GM23338 (cell line): ENCODE measurements around the gene ZNF516. TPM values are rescaled to one million over a fixed set of nuclear protein-coding genes. Genes with fewer than 3 reads are reported as not detected.

Source experiments
- ATAC-seq: fragments of 200-7000 bp; cut with Tn5 transposase; 3 replicates; pipeline ENCODE4 v1.9.1; 2020
- DNase-seq: peaks from one replicate; pipeline ENCODE4 v3.0.0-alpha.2; 2015; ENCODE audit warnings: low spot score
- H2AFZ ChIP-seq: fragments of 200-600 bp; sonication (generic); 2 replicates; pipeline ENCODE4 v1.8.0; 2016; ENCODE audit warnings: antibody characterized with exemption, mild to moderate bottlenecking, moderate library complexity
- H3F3A ChIP-seq: fragments of 200-600 bp; sonication (generic); replicated peaks from 2 replicates; pipeline ENCODE4 v1.8.0; 2017; ENCODE audit warnings: antibody characterized with exemption, mixed run types, low read depth
- H3K27ac ChIP-seq: fragments of 200-600 bp; sonication (generic); 2 replicates; pipeline ENCODE4 v1.6.1; 2016; ENCODE audit warnings: low read depth
- H3K27me3 ChIP-seq: fragments of 200-600 bp; sonication (generic); 2 replicates; pipeline ENCODE4 v1.8.0; 2016; ENCODE audit warnings: mild to moderate bottlenecking, mixed run types, moderate library complexity; ENCODE audit not compliant: insufficient read depth
- H3K36me3 ChIP-seq: fragments of 200-600 bp; sonication (generic); 2 replicates; pipeline ENCODE4 v1.8.0; 2016; ENCODE audit warnings: mild to moderate bottlenecking; ENCODE audit not compliant: insufficient read depth
- H3K4me1 ChIP-seq: fragments of 200-600 bp; sonication (generic); 2 replicates; pipeline ENCODE4 v1.8.0; 2016; ENCODE audit warnings: mild to moderate bottlenecking, moderate library complexity; ENCODE audit not compliant: insufficient read depth
- H3K4me2 ChIP-seq: fragments of 200-600 bp; sonication (generic); 2 replicates; pipeline ENCODE4 v1.7.1; 2017; ENCODE audit warnings: mixed run types
- H3K4me3 ChIP-seq: fragments of 200-600 bp; sonication (generic); 2 replicates; pipeline ENCODE4 v1.6.1; 2016; ENCODE audit warnings: mixed run types
- H3K79me2 ChIP-seq: fragments of 200-600 bp; sonication (generic); replicated peaks from 2 replicates; pipeline ENCODE4 v1.8.0; 2017; ENCODE audit warnings: mild to moderate bottlenecking; ENCODE audit not compliant: insufficient read depth
- H3K9me2 ChIP-seq: fragments of 200-600 bp; sonication (generic); 2 replicates; pipeline ENCODE4 v1.8.0; 2017; ENCODE audit not compliant: insufficient read depth
- H4K20me1 ChIP-seq: fragments of 200-600 bp; sonication (generic); replicated peaks from 2 replicates; pipeline ENCODE4 v1.8.0; 2017; ENCODE audit warnings: mild to moderate bottlenecking; ENCODE audit not compliant: insufficient read depth
- H3K27ac Mint-ChIP-seq: 2 replicates; pipeline ENCODE4 v1.8.0; 2020; ENCODE audit warnings: inconsistent platforms, mild to moderate bottlenecking, moderate library complexity, mixed read lengths
- H3K27me3 Mint-ChIP-seq: 3 replicates; pipeline ENCODE4 v1.8.0; 2022; ENCODE audit warnings: low read depth, mild to moderate bottlenecking, moderate library complexity, mixed read lengths, inconsistent platforms; ENCODE audit not compliant: insufficient read depth, poor library complexity
- H3K36me3 Mint-ChIP-seq: 3 replicates; pipeline ENCODE4 v1.8.0; 2021; ENCODE audit warnings: low read depth, mild to moderate bottlenecking, inconsistent platforms, moderate library complexity, mixed read lengths
- H3K4me1 Mint-ChIP-seq: 3 replicates; pipeline ENCODE4 v1.8.0; 2020; ENCODE audit warnings: mild to moderate bottlenecking, inconsistent platforms, mixed read lengths
- H3K4me3 Mint-ChIP-seq: 3 replicates; pipeline ENCODE4 v1.8.0; 2021; ENCODE audit warnings: moderate library complexity, mild to moderate bottlenecking, inconsistent platforms, mixed read lengths
- H3K9me3 Mint-ChIP-seq: 3 replicates; pipeline ENCODE4 v1.8.0; 2020; ENCODE audit warnings: moderate library complexity, mild to moderate bottlenecking, inconsistent platforms, mixed read lengths
- CREB1 ChIP-seq: fragments of 250-450 bp; sonication (Bioruptor Pico); IDR thresholded peaks from 2 replicates; pipeline ENCODE4 v1.5.0; 2020; ENCODE audit warnings: low read depth, mild to moderate bottlenecking, moderate library complexity
- CTCF ChIP-seq, 2 experiments: fragments of 200-600 bp in 1 of 2; sonication (generic) in 1 of 2; conservative IDR thresholded peaks; 2 replicates each; pipeline versions ENCODE4 v1.5.1 to v1.6.1; 2016 to 2017; ENCODE audit warnings: antibody characterized with exemption in 2 of 2, low read depth in 2 of 2, mild to moderate bottlenecking in 2 of 2, moderate library complexity in 1 of 2
- EZH2 ChIP-seq: fragments of 200-600 bp; sonication (generic); IDR thresholded peaks from one replicate; pipeline ENCODE4 v1.8.0; 2017; ENCODE audit warnings: antibody characterized with exemption, mild to moderate bottlenecking, low read depth; ENCODE audit not compliant: unreplicated experiment
- EZH2phosphoT487 ChIP-seq: fragments of 200-600 bp; sonication (generic); IDR thresholded peaks from one replicate; pipeline ENCODE4 v1.8.1; 2018; ENCODE audit warnings: antibody characterized with exemption; ENCODE audit not compliant: unreplicated experiment
- JUNB ChIP-seq: IDR thresholded peaks from one replicate; pipeline ENCODE4 v1.6.1; 2016; ENCODE audit warnings: antibody characterized with exemption; ENCODE audit not compliant: unreplicated experiment
- REST ChIP-seq: IDR thresholded peaks from one replicate; pipeline ENCODE4 v1.6.1; 2018; ENCODE audit warnings: antibody characterized with exemption; ENCODE audit not compliant: unreplicated experiment
- ZNF114 ChIP-seq: fragments of 250-450 bp; sonication (Bioruptor Pico); IDR thresholded peaks from 2 replicates; pipeline ENCODE4 v1.5.0; 2020; ENCODE audit warnings: mild to moderate bottlenecking, moderate library complexity
- ZNF331 ChIP-seq: fragments of 250-450 bp; sonication (Bioruptor Pico); IDR thresholded peaks from 2 replicates; pipeline ENCODE4 v1.5.0; 2020; ENCODE audit warnings: low read depth, mild to moderate bottlenecking, moderate library complexity
- polyA plus RNA-seq: library from polyadenylated mRNA; unstranded; fragments of >200 nt; fragmentation: Nextera tagmentation; extraction: Ambion mirVana; gene quantifications from 2 replicates; pipeline ENCODE4 v1.2.1, GENCODE V29; 2016
- total RNA-seq: library from RNA; depleted of rRNA; stranded (reverse); fragments of >200 nt; shearing (Covaris generic); gene quantifications from 2 replicates; pipeline ENCODE4 v1.2.3, GENCODE V29; 2014
- TF ChIP-seq, protein P1 (sequence below): IDR thresholded peaks from 2 replicates; pipeline ENCODE4 v1.6.1; 2016; ENCODE audit warnings: antibody characterized with exemption
- TF ChIP-seq, protein P2 (sequence below): fragments of 250-450 bp; sonication (Bioruptor Pico); IDR thresholded peaks from 2 replicates; pipeline ENCODE4 v1.5.0; 2020; ENCODE audit warnings: mild to moderate bottlenecking, moderate library complexity

Gene ZNF516
- total and polyA plus RNA-seq, 2 experiments from 2014 or later: 11.9 to 24.2 TPM

GRCh38 chr18:76538846-76539245, 43.8 kb upstream of the ZNF516 start (continued):
- TF ChIP-seq, protein P1, sequence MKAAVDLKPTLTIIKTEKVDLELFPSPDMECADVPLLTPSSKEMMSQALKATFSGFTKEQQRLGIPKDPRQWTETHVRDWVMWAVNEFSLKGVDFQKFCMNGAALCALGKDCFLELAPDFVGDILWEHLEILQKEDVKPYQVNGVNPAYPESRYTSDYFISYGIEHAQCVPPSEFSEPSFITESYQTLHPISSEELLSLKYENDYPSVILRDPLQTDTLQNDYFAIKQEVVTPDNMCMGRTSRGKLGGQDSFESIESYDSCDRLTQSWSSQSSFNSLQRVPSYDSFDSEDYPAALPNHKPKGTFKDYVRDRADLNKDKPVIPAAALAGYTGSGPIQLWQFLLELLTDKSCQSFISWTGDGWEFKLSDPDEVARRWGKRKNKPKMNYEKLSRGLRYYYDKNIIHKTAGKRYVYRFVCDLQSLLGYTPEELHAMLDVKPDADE: no peak
- TF ChIP-seq ZNF331 (CRISPR knock-in tag) (no peak), EZH2phosphoT487 (no peak), CREB1 (CRISPR knock-in tag) (no peak)

- no peak overlapping the region for H3K4me2 ChIP-seq
- Mint-ChIP-seq H3K9me3 (no peaks in the 10 kb centered on the region; the same call in 1 of the 3 replicates), H3K27ac (no peak overlapping the region), H3K4me1 (peaks cover 8% of the 10 kb centered on the region; the same call in 2 of the 3 replicates), H3K4me3 (no peak overlapping the region), H3K27me3 (peaks cover 2% of the 10 kb centered on the region), H3K36me3 (no peaks in the 10 kb centered on the region)
- H3K27ac ChIP-seq: no peak overlapping the region
- TF ChIP-seq CTCF (conservative IDR thresholded peaks at IDR 0.05; ENCODE audit: low read depth in 2 of 2) (no peak), REST (no peak), EZH2 (no peak), ZNF331 (CRISPR knock-in tag) (no peak), EZH2phosphoT487 (no peak), JUNB (no peak), CREB1 (CRISPR knock-in tag) (no peak), ZNF114 (CRISPR knock-in tag) (no peak)
- TF ChIP-seq, protein P1: no peak
- TF ChIP-seq, protein P2, sequence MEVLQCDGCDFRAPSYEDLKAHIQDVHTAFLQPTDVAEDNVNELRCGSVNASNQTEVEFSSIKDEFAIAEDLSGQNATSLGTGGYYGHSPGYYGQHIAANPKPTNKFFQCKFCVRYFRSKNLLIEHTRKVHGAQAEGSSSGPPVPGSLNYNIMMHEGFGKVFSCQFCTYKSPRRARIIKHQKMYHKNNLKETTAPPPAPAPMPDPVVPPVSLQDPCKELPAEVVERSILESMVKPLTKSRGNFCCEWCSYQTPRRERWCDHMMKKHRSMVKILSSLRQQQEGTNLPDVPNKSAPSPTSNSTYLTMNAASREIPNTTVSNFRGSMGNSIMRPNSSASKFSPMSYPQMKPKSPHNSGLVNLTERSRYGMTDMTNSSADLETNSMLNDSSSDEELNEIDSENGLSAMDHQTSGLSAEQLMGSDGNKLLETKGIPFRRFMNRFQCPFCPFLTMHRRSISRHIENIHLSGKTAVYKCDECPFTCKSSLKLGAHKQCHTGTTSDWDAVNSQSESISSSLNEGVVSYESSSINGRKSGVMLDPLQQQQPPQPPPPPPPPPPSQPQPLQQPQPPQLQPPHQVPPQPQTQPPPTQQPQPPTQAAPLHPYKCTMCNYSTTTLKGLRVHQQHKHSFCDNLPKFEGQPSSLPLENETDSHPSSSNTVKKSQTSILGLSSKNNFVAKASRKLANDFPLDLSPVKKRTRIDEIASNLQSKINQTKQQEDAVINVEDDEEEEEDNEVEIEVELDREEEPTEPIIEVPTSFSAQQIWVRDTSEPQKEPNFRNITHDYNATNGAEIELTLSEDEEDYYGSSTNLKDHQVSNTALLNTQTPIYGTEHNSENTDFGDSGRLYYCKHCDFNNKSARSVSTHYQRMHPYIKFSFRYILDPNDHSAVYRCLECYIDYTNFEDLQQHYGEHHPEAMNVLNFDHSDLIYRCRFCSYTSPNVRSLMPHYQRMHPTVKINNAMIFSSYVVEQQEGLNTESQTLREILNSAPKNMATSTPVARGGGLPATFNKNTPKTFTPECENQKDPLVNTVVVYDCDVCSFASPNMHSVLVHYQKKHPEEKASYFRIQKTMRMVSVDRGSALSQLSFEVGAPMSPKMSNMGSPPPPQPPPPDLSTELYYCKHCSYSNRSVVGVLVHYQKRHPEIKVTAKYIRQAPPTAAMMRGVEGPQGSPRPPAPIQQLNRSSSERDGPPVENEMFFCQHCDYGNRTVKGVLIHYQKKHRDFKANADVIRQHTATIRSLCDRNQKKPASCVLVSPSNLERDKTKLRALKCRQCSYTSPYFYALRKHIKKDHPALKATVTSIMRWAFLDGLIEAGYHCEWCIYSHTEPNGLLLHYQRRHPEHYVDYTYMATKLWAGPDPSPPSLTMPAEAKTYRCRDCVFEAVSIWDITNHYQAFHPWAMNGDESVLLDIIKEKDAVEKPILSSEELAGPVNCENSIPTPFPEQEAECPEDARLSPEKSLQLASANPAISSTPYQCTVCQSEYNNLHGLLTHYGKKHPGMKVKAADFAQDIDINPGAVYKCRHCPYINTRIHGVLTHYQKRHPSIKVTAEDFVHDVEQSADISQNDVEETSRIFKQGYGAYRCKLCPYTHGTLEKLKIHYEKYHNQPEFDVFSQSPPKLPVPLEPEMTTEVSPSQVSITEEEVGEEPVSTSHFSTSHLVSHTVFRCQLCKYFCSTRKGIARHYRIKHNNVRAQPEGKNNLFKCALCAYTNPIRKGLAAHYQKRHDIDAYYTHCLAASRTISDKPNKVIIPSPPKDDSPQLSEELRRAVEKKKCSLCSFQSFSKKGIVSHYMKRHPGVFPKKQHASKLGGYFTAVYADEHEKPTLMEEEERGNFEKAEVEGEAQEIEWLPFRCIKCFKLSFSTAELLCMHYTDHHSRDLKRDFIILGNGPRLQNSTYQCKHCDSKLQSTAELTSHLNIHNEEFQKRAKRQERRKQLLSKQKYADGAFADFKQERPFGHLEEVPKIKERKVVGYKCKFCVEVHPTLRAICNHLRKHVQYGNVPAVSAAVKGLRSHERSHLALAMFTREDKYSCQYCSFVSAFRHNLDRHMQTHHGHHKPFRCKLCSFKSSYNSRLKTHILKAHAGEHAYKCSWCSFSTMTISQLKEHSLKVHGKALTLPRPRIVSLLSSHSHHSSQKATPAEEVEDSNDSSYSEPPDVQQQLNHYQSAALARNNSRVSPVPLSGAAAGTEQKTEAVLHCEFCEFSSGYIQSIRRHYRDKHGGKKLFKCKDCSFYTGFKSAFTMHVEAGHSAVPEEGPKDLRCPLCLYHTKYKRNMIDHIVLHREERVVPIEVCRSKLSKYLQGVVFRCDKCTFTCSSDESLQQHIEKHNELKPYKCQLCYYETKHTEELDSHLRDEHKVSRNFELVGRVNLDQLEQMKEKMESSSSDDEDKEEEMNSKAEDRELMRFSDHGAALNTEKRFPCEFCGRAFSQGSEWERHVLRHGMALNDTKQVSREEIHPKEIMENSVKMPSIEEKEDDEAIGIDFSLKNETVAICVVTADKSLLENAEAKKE (CRISPR knock-in tag): no peak
- no peak for ATAC-seq
- no peaks in the 10 kb centered on the region for H4K20me1 ChIP-seq
- H3K4me1 ChIP-seq: no peaks in the 10 kb centered on the region
- no peaks in the 10 kb centered on the region for H3K79me2 ChIP-seq
- H2AFZ ChIP-seq: no peak overlapping the region
- no peaks in the 10 kb centered on the region for H3K27me3 ChIP-seq
- H3F3A ChIP-seq: no peaks in the 10 kb centered on the region
- H3K4me3 ChIP-seq: no peak overlapping the region
- no peaks in the 10 kb centered on the region for H3K36me3 ChIP-seq
- no peaks in the 10 kb centered on the region for H3K9me2 ChIP-seq
- no peak for DNase-seq
Observed at GRCh38 chr18:76537621-76538020, 42.6 kb upstream of the ZNF516 start.
